GM21529 (cell line): ENCODE data around the gene ZNF629.
A peak's percentile ranks its signal among the peaks of the same experiment; 100 is the strongest.

Experiments used
- ATAC-seq: cut with Tn5 transposase; IDR thresholded peaks from one replicate; pipeline ENCODE4 v1.9.1; 2021; ENCODE audit not compliant: unreplicated experiment

Gene ZNF629

GRCh38 chr16:30748634-30749445, 38.2 kb downstream of the ZNF629 start:
- peak; percentile 17 for ATAC-seq

- peak; percentile 97 for ATAC-seq
These were observed 39.0 kb downstream of the ZNF629 start, which contains the start of gene PHKG2 for GRCh38 chr16:30747799-30748633. Gene PHKG2, plus strand, starts transcription at chr16:30748425. Its CDS starts 396 bp downstream, at chr16:30748821.

GRCh38 chr16:30747331-30747730, 39.7 kb downstream of the ZNF629 start:
- no peak for ATAC-seq

DNA sequence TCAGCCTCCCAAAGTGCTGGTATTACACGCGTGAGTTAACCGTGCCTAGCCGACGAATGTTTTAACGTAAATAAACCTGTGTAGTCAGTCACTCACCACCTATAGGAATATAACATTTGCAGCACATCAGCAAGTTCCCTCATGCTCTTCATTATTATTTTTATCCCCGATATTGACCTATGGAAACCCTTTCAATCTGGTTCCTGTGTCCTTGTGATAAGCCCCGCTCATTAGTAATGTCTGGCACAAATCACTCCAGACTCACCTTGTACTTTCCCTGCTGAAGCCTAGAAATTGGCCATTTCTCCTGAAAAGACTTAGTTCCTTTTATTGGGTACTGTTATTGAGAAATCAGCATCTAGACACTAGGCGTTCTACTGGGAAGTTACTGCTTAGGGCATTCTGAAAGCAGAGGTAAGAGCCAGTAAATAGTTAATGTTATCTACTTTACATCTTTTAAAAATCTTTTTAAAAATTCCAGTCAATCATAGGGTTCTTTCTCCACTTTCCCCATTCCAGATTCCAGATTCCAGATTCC, 40.3 kb downstream of the ZNF629 start:
- ATAC-seq, result no peak

- ATAC-seq, result no peak
These were observed 41.9 kb downstream of the ZNF629 start for GRCh38 chr16:30745082-30745481.

GRCh38 chr16:30744183-30744582, 42.8 kb downstream of the ZNF629 start:
- ATAC-seq, result no peak

- ATAC-seq, result no peak
These were observed 43.3 kb downstream of the ZNF629 start for GRCh38 chr16:30743716-30744115.

DNA sequence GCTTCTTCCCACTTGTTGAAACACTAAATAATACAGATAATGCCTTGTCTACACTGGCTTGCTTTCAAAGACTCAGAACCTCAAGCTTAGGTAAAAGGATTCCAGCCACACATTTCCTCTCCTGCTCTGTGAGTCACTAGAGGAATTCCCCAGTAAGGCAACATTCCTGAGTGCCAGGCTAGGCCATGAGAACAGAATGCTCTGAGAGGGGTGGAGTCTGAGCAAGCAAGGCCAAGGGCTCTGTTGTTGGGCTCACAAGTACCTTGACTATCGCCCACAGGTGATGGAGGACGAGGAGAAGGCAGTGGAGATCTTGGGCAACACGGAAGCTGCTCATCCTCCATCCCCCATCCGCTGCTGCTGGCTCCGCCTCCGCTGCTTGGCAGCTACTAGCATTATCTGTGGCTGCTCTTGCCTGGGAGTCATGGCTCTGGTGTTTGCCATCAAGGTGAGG, 45.5 kb downstream of the ZNF629 start:
- no peak for ATAC-seq

DNA sequence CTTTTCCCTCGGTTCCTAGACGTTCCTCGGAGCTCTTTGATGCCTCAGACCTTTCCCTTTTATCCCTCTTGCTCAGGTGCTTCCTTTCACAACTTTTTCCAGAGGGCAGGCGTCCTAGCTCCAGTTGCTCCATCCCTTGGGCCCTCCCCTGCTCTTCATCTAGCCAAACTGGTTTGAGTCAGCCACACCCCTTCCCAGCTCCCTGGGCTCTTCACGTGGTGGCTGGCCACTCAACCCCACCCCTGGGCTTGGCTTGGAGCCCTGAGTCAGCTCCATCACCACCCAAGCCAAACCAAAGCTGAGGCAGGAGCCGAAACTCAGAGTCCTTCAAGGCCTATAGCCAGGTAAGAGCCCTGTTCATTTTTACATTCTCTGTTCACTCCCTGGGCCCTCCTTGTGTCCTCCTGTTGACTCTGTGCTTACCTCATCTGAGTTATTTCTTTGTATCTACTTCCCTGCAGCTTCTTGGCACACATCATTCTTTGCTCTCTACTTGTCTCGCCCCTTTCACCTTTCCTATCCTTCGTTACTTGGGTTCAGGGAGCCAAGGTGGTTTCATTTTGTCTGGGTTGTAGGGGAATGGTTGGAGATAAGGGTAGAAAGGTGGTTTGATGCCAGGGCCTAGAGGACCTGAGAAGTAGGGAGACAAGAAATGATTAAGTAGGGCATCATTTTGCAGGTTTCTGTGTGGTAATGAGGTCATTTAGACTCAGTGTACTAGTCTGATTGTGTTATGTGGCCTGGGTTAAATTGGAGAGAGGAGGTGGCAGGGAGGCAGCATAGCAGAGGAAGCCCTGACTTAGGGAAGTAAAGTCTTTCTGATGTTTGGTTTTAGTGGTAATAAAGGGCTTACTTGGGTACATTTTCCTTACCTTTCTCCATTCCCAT, 46.4 kb downstream of the ZNF629 start:
- ATAC-seq, result no peak

DNA sequence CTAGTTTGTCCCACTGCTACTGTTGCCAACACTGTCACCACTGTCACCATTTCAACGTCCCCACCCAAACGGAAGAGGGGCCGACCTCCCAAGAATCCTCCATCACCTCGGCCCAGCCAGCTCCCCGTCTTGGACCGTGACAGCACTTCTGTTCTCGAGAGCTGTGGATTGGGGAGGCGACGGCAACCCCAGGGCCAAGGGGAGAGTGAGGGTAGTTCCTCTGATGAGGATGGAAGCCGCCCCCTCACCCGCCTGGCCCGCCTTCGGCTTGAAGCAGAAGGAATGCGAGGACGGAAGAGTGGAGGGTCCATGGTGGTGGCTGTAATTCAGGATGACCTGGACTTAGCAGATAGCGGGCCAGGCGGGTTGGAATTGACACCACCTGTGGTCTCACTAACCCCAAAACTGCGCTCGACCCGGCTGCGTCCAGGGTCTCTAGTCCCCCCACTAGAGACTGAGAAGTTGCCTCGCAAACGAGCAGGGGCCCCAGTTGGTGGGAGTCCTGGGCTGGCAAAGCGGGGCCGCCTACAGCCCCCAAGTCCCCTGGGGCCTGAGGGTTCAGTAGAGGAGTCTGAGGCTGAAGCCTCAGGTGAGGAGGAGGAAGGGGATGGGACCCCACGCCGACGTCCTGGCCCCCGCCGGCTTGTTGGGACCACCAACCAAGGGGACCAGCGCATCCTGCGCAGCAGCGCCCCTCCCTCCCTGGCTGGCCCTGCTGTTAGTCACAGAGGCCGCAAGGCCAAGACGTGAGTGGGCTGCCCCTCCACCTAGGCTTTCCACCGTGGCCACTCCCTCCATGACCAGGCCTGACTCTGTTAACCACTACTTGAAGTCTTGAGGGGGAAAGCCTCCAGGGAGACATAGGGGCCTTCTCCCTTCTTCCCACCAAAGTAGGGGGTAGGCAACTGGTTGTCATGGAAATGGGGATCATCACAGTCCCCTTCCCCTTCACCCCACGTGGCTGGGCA, 47.7 kb downstream of the ZNF629 start:
- no peak for ATAC-seq

- no peak for ATAC-seq
These were observed 49.0 kb downstream of the ZNF629 start for GRCh38 chr16:30737794-30738648.

DNA sequence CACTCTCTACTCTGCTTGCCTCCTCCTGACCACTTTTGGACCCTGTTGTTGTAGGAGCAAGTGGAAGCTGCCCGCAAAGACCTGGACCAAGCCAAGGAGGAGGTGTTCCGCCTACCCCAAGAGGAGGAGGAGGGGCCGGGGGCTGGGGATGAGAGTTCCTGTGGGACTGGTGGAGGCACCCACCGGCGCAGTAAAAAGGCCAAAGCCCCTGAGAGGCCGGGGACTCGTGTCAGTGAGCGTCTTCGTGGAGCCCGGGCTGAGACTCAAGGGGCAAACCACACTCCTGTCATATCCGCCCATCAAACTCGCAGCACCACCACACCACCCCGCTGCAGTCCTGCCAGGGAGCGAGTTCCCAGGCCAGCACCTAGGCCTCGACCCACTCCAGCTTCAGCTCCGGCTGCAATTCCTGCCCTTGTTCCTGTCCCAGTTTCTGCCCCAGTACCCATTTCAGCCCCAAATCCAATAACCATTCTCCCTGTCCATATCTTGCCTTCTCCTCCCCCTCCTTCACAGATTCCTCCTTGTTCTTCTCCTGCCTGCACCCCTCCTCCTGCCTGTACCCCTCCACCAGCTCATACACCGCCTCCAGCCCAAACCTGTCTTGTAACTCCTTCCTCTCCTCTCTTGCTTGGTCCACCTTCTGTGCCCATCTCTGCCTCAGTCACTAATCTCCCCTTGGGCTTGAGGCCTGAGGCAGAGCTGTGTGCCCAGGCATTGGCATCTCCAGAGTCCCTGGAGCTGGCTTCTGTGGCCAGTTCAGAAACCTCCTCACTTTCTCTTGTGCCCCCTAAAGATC, 49.8 kb downstream of the ZNF629 start:
- no peak for ATAC-seq

DNA sequence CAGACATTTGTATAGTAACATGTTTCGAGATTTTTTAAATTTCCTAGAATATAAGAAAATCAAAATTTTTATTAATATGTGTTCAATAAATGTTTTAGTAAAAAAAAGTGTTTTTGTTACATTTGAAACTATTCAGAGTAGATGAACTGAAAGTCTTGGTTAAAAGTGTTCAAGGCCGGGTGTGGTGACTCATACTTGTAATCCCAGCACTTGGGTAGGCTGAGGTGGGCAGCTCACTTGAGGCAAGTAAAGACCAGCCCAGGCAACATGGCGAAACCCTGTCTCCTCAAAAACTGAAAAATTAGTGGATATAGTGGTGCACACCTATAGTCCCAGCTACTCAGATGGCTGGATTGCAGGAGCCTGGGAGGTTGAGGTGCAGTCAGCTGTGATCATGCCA, 55.6 kb downstream of the ZNF629 start:
- ATAC-seq, result no peak

DNA sequence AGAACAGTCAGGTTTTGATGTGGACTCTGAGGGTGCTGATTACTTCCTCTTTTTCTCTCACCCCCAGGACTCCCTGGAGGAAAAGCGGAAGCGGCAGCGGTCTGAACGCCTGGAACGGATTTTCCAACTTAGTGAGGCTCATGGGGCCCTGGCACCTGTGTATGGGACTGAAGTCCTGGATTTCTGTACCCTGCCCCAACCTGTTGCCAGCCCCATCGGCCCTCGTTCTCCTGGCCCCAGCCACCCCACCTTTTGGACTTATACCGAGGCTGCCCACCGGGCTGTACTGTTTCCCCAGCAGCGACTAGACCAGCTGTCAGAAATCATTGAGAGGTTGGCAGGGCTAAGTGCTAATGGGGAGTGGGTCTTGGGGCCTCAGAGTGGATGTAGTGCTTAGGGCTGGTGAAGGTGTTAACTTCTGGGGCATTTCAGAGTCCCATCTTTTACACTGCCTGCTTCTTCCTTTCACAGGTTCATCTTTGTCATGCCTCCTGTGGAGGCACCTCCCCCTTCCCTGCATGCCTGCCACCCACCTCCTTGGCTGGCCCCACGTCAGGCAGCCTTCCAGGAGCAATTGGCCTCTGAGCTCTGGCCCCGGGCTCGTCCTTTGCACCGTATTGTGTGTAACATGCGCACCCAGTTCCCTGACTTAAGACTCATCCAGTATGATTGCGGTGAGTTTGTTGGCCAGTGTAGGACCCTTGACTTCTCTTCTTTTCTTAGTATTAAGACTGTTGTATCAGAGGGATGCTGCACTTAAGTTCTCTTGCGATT, 57.9 kb downstream of the ZNF629 start:
- ATAC-seq, result no peak
